NCI-H2196 (cell line): ENCODE data around the gene ATAD3B.
A peak's percentile ranks its signal among the peaks of the same experiment; 100 is the strongest.
"Not testable (repeated sequence)": the region's sequence is repeated elsewhere in the genome, so short reads cannot be mapped to it uniquely, and the experiment has no call there.

Experiments
- DNase-seq: peaks from one replicate; lab custom pipeline; 2025; ENCODE audit not compliant: unreplicated experiment; lab: John Stamatoyannopoulos, UW

The ATAD3B gene

DNA sequence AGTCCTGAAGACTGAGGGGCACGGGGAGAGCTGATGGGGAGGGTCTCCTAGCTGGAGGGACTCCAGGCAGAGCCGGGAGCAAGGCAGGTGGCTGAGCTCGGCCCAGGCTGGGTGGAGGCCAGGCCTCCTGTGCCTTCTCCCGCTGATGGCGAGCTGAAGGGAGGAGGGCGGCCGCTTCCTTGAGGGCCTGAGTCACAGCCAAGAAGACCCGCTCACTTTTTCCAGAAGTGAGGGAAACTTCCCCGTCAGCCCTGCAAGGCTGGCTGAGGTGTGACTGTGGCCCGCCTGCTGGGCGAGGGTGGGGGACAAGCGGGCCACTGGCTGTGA, 37.8 kb upstream of the ATAD3B start:
- peak; percentile 65 for DNase-seq

- peak; percentile 83 for DNase-seq
Observed at GRCh38 chr1:1434131-1434823, 37.3 kb upstream of the ATAD3B start.

DNA sequence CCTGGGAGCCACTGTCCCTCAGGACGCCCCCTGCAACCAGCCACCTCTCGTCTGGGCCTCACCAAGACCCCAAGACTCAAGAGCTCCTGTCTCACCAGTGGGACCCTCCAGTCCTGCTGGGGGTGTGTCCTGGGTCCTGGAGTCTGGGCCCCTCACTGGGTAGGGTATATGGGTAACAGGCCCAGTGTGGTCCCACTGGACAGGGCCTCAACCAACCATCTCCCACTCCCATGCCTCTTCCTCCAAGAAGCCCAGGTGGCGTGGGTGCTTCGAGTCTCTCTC, 36.8 kb upstream of the ATAD3B start:
- DNase-seq: no peak

DNA sequence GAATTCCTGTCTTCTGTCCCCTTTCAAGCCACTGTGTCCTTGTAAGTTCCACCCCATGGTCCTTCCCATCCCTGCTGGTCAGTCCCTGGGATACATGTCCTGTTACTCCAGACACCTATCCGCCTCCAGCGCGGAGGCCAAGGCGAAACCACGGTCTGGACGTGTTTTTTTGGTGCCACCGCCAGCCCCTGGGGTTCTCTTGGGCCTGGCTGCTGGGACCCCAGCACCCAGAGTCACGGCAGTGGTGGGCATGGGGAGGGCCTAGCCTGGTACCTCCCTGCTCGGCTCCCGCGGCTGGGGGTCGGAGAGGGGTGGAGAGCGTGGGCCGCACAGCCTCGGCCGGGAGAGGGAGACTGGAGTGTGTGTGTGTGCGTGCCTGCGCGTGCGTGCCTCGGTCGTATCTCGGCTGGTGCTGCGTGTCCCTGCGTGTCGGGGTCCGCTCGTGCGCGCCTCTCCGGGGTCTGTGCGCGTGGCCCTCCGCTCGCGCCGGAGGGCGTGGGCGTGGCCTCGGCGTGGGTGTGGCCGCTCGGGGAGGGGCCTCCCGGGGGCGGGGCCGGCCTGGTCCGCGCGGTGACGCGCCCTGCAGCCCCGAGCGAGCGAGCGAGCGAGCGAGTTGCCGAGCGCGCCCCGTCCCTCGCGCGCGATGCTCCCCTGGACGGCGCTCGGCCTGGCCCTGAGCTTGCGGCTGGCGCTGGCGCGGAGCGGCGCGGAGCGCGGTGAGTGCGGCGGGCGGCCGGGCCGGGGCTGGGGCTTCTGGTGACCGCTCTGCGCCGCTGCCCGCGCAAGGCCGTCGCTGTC, 36.3 kb upstream of the ATAD3B start, which contains the start of gene VWA1:
Gene VWA1 (plus strand): TSS at position 585 of the 798 bp plus-strand sequence. CDS start 59 bp downstream, at position 644.
- peak; percentile 78 for DNase-seq

DNA sequence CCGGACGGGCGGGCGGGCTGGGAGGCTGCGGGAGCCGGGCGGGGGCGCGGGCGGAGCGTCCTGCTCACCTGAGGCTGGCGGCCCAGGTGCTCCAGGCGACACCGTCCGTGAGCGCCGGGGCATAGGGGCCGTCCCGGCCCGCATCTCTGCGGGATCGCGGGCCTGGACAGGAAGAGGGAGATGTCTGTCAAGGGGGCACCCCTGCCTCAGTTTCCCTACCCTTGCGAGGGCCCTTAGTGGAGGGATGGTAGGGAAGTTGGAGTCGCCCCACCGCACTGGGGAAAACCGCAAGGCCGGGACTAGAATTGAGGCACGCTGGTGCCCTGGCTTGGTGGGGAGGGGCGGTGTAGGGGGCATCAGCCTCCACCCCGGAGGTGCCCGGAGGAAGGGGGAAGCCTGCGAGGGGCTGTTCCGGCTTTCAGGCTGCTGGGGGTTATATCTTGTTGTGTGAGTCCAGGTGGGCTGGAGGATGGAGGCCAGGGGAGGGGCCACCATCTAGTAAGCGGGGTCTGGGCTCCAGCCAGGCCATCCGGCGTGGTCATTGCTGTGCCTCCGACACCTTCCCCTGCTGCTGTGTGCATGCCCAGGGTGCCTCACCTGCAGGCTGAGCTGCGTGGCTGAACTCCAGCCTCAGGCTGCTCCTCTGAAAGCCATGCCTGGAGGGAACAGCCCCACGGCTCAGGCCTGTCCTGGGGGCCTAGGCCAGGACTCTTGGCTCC, 35.5 kb upstream of the ATAD3B start:
- DNase-seq: no peak

GRCh38 chr1:1436630-1437032, 34.9 kb upstream of the ATAD3B start:
- DNase-seq: no peak

DNA sequence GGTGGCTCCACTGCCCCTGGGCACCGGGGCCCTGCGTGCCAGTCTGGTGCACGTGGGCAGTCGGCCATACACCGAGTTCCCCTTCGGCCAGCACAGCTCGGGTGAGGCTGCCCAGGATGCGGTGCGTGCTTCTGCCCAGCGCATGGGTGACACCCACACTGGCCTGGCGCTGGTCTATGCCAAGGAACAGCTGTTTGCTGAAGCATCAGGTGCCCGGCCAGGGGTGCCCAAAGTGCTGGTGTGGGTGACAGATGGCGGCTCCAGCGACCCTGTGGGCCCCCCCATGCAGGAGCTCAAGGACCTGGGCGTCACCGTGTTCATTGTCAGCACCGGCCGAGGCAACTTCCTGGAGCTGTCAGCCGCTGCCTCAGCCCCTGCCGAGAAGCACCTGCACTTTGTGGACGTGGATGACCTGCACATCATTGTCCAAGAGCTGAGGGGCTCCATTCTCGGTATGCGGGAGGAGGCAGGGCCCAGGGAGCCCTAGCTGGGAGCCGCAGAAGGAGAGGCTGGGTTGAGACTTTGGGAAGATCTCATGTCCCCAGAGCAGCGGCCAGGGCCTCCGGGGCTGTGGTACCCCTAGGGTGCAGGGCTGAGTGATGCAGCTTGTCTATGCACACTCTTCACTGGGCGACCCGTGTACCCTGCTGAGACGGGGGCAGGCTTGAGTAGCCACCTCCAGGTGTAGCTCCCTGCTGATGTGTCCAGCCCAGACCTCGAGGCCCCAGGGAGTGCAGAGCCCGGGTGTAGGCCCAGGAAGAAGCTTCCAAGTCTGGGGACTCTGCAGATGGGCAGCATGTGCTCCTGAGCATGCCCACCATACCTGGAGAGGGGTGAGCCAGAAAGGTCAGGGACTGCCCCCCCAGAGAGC, 34.3 kb upstream of the ATAD3B start:
- no peak for DNase-seq

GRCh38 chr1:1437904-1438376, 33.6 kb upstream of the ATAD3B start:
- no peak for DNase-seq

DNA sequence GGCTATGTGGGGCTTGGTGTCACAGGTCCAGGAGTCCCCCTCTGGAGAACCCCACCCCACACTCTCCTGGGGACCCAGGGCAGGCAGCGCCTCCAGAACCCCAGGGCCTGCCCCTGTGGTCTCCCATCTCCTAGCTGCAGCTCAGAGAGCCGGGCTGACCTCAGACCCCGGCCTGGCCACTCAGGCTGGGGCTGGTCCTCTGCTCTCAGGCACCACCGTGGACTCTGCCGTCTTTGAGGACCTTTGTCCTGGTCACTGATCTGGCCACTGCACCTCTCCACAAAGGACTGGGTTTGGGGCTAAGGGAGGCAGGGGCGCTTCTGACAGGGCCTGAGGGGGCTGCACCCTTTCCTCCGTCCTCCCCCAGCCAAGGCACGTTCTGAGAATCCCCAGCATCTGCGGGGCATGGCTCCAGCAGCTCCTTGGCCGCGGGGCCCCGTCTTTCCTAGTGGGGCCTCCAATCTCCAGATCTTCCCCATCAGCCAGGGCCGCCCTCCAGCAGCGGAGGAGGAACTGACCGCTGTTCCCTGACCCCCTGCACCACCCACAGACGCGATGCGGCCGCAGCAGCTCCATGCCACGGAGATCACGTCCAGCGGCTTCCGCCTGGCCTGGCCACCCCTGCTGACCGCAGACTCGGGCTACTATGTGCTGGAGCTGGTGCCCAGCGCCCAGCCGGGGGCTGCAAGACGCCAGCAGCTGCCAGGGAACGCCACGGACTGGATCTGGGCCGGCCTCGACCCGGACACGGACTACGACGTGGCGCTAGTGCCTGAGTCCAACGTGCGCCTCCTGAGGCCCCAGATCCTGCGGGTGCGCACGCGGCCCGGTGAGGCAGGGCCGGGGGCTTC, 32.8 kb upstream of the ATAD3B start:
- no peak for DNase-seq

DNA sequence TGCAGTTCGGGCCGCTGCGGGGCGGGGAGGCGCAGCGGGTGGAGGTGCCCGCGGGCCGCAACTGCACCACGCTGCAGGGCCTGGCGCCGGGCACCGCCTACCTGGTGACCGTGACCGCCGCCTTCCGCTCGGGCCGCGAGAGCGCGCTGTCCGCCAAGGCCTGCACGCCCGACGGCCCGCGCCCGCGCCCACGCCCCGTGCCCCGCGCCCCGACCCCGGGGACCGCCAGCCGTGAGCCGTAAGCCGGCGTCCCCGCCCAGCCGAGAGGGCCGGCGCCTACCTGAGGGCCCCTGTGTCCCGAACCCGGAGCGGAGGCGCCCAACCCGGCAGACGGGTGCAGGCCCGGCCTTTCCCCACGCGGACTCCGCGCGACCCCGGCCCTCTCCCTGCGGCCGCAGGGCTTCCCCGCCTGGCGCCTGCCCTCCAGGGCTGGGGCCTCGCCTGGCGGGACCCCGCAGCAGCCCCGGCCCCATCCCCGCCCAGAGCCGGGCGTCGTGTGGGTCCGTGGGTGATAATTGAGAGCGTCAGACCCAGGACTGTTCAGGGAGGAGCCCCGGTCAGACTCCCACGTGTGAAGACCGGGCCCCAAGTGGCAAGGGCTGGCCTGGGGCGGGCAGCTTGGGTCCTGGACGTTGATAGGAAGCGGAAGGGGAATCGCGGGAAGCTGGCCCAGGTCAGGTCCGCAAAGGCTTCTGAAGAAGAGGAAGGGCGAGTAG, 31.9 kb upstream of the ATAD3B start:
- DNase-seq: no peak

DNA sequence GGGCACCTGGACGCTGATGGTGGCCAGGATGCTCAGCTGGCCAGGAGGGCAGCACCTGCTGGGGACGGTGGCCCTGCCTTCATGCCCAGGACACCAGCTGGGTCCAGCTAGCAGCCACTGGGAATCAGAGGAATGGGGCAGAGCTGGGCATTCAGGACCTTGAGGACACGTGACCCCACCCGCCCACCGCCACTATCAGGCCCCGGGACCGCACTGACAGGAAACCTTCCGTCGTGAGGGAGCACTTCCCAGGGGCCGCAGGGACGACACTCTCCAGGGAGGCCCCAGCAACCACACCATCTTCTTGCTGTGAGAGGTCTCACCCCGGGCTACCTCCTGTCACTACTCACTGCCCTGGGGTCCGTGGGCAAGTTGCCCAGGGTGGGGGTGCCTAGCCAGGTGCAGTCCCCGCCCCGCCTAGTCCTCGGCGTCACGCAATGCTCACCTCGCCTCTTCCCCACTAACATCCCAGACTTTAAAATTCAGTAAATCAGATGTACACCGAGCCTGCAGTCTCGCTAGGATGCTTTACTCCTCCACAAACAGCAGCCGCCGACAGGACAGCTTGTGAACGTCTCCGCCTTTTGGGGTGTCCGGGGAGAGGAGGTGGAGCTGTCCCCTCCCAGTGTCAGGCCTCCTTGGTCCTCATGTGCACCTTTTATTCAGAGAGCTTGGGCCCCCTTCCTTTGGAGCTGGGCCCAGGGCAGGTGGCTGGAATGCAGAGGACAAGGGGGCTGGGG, 31.1 kb upstream of the ATAD3B start:
- no peak for DNase-seq

GRCh38 chr1:1441002-1441888, 30.3 kb upstream of the ATAD3B start:
- DNase-seq: peak; percentile 27

GRCh38 chr1:1442069-1442770, 29.3 kb upstream of the ATAD3B start:
- no peak for DNase-seq

- not testable (repeated sequence) for DNase-seq
Observed at GRCh38 chr1:1446631-1447030, 24.9 kb upstream of the ATAD3B start.

- DNase-seq: no peak
Observed at GRCh38 chr1:1449099-1449739, 22.3 kb upstream of the ATAD3B start, which contains the start of gene ATAD3C. TSS of gene ATAD3C (plus strand) at chr1:1449689. CDS start at chr1:1450684, 995 bp downstream.

DNA sequence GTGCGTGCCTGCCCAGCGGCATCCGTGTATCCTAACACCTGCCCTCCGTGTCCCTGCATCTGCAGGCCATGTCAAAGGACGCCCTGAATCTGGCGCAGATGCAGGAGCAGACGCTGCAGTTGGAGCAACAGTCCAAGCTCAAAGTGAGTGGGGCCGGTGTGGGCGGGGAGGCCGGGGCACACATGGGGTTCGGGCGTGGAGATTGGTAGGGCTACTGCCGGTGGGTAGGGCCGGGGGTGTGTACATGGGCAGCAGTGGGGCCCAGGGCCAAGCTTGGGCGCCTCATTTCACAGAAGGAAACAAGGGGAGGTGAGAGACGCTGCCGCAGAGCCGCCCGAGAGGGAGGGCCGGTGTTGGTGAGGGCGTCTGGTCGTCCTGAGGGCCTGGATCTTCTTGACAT, 20.9 kb upstream of the ATAD3B start:
- not testable (repeated sequence) for DNase-seq
